Loucy (cell line): Measurements from ENCODE around the gene ABTB2.

Experiments used
- CTCF ChIP-seq: fragments of 200-600 bp; sonication (generic); conservative IDR thresholded peaks from 2 replicates; pipeline ENCODE4 v1.5.1; 2014; ENCODE audit warnings: mild to moderate bottlenecking, antibody characterized with exemption, low read length
- EZH2phosphoT487 ChIP-seq: fragments of 200-600 bp; IDR thresholded peaks from 2 replicates; pipeline ENCODE4 v1.6.1; 2018; ENCODE audit warnings: antibody characterized with exemption, mild to moderate bottlenecking, moderate library complexity, borderline replicate concordance

DNA sequence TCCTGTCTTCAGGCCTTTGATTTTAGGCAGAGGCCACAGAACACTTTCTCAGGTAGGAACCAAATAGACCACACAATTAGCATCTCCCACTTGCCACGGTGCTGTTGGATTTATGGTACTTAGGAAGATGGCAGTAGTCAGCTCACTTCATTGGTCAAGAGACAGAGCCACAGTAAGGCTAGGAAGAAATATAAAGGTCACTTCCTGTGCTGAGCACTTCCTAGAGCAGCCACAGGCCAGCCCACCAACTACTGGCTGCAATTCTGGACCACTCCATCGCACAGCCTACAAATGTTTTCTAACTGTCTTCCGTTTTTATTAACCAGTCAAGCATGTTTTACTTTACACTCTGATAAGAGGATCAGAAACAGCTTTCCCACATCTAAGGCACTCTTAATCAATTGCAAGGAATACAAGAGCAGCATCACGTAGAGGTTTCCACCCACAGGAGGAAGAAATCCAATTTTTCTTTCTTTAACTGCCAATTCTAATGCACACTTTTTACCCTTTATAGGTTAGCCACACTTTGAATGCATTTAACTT, 54.7 kb downstream of the ABTB2 start:
- TF ChIP-seq CTCF (no peak), EZH2phosphoT487 (no peak)
